Heart right ventricle (tissue), 16 donors: ENCODE data around the gene WDR54. TPM values are rescaled to one million over a fixed set of nuclear protein-coding genes. Genes with fewer than 3 reads are reported as not detected.
A peak's percentile ranks its signal among the peaks of the same experiment; 100 is the strongest.
"Not testable (repeated sequence)": the region's sequence is repeated elsewhere in the genome, so short reads cannot be mapped to it uniquely, and the experiment has no call there.

Source experiments
- ATAC-seq, 8 donors: fragments of 200-7000 bp; cut with Tn5 transposase; one replicate each; pipeline ENCODE4 v1.9.1; 2020; ENCODE audit warnings: mild to moderate bottlenecking in 8 of 8, moderate library complexity in 8 of 8, moderate number of reproducible peaks in 1 of 8
- DNase-seq, 2 donors: peaks; one replicate each; pipeline ENCODE4 v3.0.0-alpha.2; 2020
- H3K27ac ChIP-seq, 10 donors: fragments of 200-600 bp; sonication (generic) in 2 of 10; one replicate each; pipeline versions ENCODE4 v1.5.0 to v1.8.0; 2020 to 2022; ENCODE audit warnings: mild to moderate bottlenecking in 3 of 10
- H3K27me3 ChIP-seq, 7 donors: fragments of 200-600 bp; one replicate each; pipeline ENCODE4 v1.8.0; 2021 to 2022; ENCODE audit warnings: mild to moderate bottlenecking in 2 of 7
- H3K36me3 ChIP-seq, 9 donors: fragments of 200-600 bp; sonication (generic) in 1 of 9; one replicate each; pipeline versions ENCODE4 v1.5.0 to v1.8.0; 2020 to 2022; ENCODE audit warnings: mild to moderate bottlenecking in 2 of 9
- H3K4me1 ChIP-seq, 9 donors: fragments of 200-600 bp; sonication (generic) in 1 of 9; one replicate each; pipeline versions ENCODE4 v1.5.0 to v1.8.0; 2020 to 2022; ENCODE audit warnings: mild to moderate bottlenecking in 4 of 9
- H3K4me3 ChIP-seq, 10 donors: fragments of 200-600 bp; sonication (generic) in 2 of 10; one replicate each; pipeline versions ENCODE4 v1.5.0 to v1.8.0; 2020 to 2022; ENCODE audit warnings: mild to moderate bottlenecking in 7 of 10, moderate library complexity in 2 of 10
- H3K9me3 ChIP-seq, 11 donors: fragments of 200-600 bp in 10 of 11; sonication (generic) in 2 of 11; one replicate each; pipeline versions ENCODE4 v1.5.0 to v1.8.0; 2013 to 2022; ENCODE audit warnings: mild to moderate bottlenecking in 2 of 11, control low read depth in 1 of 11, moderate library complexity in 1 of 11
- WGBS, 2 donors: extraction: QIAGEN DNeasy Blood & Tissue Kit; methylation state at CpG; one replicate each; pipeline ENCODE4 v1.1.7; 2013; ENCODE audit warnings: inconsistent platforms in 1 of 2; 5-methylcytosine and 5-hydroxymethylcytosine counted together
- intact Hi-C, 10 donors: fragments of 100-400 bp; cut with DNase I; formaldehyde crosslinking; loops; one replicate each; pipeline versions ENCODE4 v1.11.1 to v1.14.2; 2022
- polyA plus RNA-seq, 2 donors: library from polyadenylated mRNA; stranded (reverse); fragments of 200-250 nt; gene quantifications; one replicate each; pipeline ENCODE4 v1.2.3, GENCODE V29; 2013
- total RNA-seq, 10 donors: library from RNA; stranded (reverse); fragmentation: NEBNext Ultra II Directional in 3 of 10; extraction: Animal tissue kit (Norgen Biotek cat#: 25700) in 3 of 10; gene quantifications; one replicate each; pipeline versions ENCODE4 v1.2.1 to v1.2.4, GENCODE V29; 2021 to 2023
- TF ChIP-seq, protein P1 (sequence below), 9 donors: fragments of 200-600 bp; sonication (generic) in 2 of 9; IDR thresholded peaks; one replicate each; pipeline versions ENCODE4 v1.5.0 to v1.8.0; 2021 to 2022; ENCODE audit warnings: antibody characterized with exemption in 9 of 9, mild to moderate bottlenecking in 5 of 9, moderate library complexity in 1 of 9
- donor health status: Arrhythmogenic right ventricular cardiomyopathy.
- donor health status: ischemic (EF 13 %, LVEDD 7.1; RV severe dilation, severe dysfunction).
- donor health status: healthy with polysubstance abuse.
- donor health status: DM: no; HTN: yes; CAD: no.
- donor health status: DM: no; HTN: no; CAD: no.
- donor health status: ischemic (EF 25% LVEDD 6.9; RV normal size, moderate dysfunction).
- donor health status: ischemic (EF 25% LVEDD 5.7; RV mildly dilated, moderate dysfunction).
- donor health status: healthy.
- donor health status: DM: yes; HTN: yes; CAD: no.
- donor health status: Ischemic cardiomyopathy.
- donor health status: ischemic (EF 35%, LVEDD 5.7; RV mildly dilated, moderate dysfunction).
- donor health status: nonischemic (EF 11% LVEDD 7.7; RV severe dilation, severe dysfunction).
- donor health status: DM: yes; HTN: yes; CAD: no.
- donor health status: PGD.
- donor health status: ischemic (EF 29% LVEDD 5.4; RV normal size, mild dysfunction).
- donor health status: nonischemic (EF 23%, LVEDD 6.1; RV moderate dilation, normal function).

Gene WDR54
- total and polyA plus RNA-seq, 12 donors, result 1.1 to 8.7 (median 2.7) TPM

DNA sequence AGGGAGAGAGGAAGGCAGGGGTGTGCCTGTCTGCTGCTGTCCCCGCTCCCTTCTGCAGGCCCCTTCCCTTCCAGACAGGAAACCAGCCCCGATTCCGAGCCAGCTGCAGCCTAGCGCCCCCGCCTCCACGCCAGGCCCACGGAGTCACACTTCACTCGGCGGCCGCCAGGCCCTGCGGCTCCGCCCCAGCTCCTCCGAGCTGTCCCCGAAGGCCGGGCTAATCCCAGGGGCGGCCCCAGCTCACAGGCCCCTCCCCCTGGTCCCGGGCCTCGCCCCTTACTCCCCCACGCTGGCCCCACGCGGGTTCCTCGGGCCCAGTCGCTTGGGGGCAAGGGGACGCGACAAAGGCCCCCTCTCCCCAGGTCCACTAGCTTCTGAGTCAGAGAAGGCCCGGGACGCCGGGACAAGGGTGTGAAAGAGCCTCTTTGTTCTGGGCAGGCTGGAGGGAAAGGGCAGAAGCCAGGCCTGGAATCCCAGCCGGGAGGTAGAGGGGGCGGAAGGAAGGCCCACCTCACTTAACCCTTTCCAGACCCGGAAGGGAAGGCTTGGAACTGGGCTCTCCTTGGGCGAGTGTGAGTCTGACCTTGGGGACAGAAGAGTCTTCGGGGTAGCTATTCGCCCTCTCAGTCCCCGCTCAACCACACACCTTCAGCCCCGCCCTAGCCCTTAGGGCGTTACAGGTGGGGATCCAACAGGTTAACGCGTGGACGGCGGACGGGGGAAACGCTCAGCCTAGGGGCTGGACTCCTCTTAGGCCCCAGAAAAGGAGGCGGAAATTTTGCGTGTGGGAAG lies 19.0 kb downstream of the WDR54 start:
- TF ChIP-seq, protein P1, sequence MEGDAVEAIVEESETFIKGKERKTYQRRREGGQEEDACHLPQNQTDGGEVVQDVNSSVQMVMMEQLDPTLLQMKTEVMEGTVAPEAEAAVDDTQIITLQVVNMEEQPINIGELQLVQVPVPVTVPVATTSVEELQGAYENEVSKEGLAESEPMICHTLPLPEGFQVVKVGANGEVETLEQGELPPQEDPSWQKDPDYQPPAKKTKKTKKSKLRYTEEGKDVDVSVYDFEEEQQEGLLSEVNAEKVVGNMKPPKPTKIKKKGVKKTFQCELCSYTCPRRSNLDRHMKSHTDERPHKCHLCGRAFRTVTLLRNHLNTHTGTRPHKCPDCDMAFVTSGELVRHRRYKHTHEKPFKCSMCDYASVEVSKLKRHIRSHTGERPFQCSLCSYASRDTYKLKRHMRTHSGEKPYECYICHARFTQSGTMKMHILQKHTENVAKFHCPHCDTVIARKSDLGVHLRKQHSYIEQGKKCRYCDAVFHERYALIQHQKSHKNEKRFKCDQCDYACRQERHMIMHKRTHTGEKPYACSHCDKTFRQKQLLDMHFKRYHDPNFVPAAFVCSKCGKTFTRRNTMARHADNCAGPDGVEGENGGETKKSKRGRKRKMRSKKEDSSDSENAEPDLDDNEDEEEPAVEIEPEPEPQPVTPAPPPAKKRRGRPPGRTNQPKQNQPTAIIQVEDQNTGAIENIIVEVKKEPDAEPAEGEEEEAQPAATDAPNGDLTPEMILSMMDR (IDR thresholded peaks at IDR 0.05), result peak in 8 of 9 donors; percentile 13 to 49 (median 35)
- H3K4me3 ChIP-seq, result peak overlapping the region; percentile 31 to 71 (median 58)
- DNase-seq (peak; percentile 90 to 92), ATAC-seq (peak; percentile 91 to 96 (median 94))
- H3K36me3 ChIP-seq, result peaks cover 0 to 7% (median 0%) of the 10 kb centered on the region in 9 donors
- intact Hi-C loops, result no loop called here
- peaks cover 6 to 68% (median 57%) of the 10 kb centered on the region in 9 donors for H3K4me1 ChIP-seq
- H3K27ac ChIP-seq, result peak overlapping the region; percentile 51 to 97 (median 87)
- H3K27me3 ChIP-seq, result peaks cover 0 to 43% (median 0%) of the 10 kb centered on the region in 7 donors
- no peaks in the 10 kb centered on the region for H3K9me3 ChIP-seq
- WGBS, 2 donors, result 7% methylated on average over 45 of the region's 45 CpGs

DNA sequence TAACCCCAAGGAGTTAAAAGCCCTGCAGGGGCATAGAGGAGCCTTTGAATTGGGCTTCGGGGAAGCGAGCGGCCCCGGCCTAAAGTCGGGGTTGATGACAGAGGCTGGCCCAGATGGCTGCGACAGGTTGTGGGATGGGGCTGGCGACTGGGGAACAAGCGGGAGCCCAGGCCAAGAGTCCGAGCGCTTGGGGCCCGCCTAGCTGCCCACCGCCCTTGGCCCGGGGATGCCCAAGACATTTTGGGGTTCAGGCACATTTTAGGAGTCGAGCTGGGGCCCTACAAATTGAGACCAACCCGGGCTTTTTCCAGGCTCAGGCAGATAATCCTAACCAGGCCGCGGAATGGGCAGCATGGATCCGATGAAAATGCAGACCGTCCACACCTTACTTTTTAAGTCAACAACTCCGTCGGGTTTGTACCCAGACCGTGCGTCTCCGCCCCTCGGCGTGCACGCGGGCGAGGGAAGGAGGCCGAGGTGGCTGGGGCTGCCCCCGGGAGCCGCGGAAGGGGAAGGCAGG lies 19.7 kb downstream of the WDR54 start:
- H3K27me3 ChIP-seq, result peaks cover 0 to 43% (median 0%) of the 10 kb centered on the region in 7 donors
- intact Hi-C loops, result no loop called here
- no peaks in the 10 kb centered on the region for H3K9me3 ChIP-seq
- peak overlapping the region; percentile 31 to 71 (median 58) for H3K4me3 ChIP-seq
- H3K36me3 ChIP-seq, result peaks cover 0 to 7% (median 0%) of the 10 kb centered on the region in 9 donors
- H3K4me1 ChIP-seq, result peaks cover 6 to 62% (median 52%) of the 10 kb centered on the region in 9 donors
- ATAC-seq, result peak in 5 of 8 donors; percentile 1 to 11 (median 4)
- WGBS, 2 donors, result 15 to 20% methylated on average over 33 of the region's 33 CpGs
- H3K27ac ChIP-seq, result peak overlapping the region; percentile 51 to 97 (median 87)
- DNase-seq, result peak in 1 of 2 donors; percentile 35
- TF ChIP-seq, protein P1 (IDR thresholded peaks at IDR 0.05), result no peak

GRCh38 chr2:74441690-74442482 lies 20.4 kb downstream of the WDR54 start, which contains the start of gene RTKN:
Gene RTKN, minus strand, starts transcription at chr2:74441937. Its CDS starts 121 bp downstream, at chr2:74441816.
- Histone ChIP-seq H3K36me3 (peaks cover 0 to 6% (median 0%) of the 10 kb centered on the region in 9 donors), H3K4me3 (peak within 1 kb of the TSS; percentile 31 to 71 (median 58)), H3K4me1 (peaks cover 6 to 57% (median 52%) of the 10 kb centered on the region in 9 donors), H3K9me3 (no peaks in the 10 kb centered on the region), H3K27me3 (peaks cover 0 to 43% (median 0%) of the 10 kb centered on the region in 7 donors), H3K27ac (peak within 1 kb of the TSS; percentile 51 to 97 (median 87))
- TF ChIP-seq, protein P1 (IDR thresholded peaks at IDR 0.05), result no peak
- DNase-seq (peak; percentile 42 to 45), ATAC-seq (peak in 6 of 8 donors; percentile 3 to 46 (median 10))
- intact Hi-C loops, result no loop called here
- 8 to 14% methylated on average over 65 to 75 of the region's 75 CpGs for WGBS, 2 donors

GRCh38 chr2:74442483-74443297 lies 21.2 kb downstream of the WDR54 start:
- H3K4me3 ChIP-seq, result peak overlapping the region in 7 of 10 donors; percentile 37 to 62 (median 59)
- intact Hi-C loops, ATAC-seq, DNase-seq, H3K9me3 ChIP-seq, H3K36me3 ChIP-seq: not testable (repeated sequence)
- 88 to 92% methylated on average over 16 of the region's 16 CpGs for WGBS, 2 donors
- H3K27ac ChIP-seq, result peak overlapping the region in 4 of 10 donors; percentile 85 to 97 (median 90)
- peaks cover 0 to 43% (median 0%) of the 10 kb centered on the region in 7 donors for H3K27me3 ChIP-seq
- peaks cover 6 to 50% (median 44%) of the 10 kb centered on the region in 9 donors for H3K4me1 ChIP-seq
